CD4-positive, alpha-beta T cell treated with Interferon alpha-2 for 1 hour (primary cell): ENCODE measurements around the gene ERI3.

Source experiments
- DNase-seq, 2 donors: peaks; one replicate each; pipeline ENCODE4 v3.0.0-alpha.2; 2020 to 2022

Gene ERI3

GRCh38 chr1:44354840-44355581 lies at the start of gene ERI3:
Gene ERI3 (minus strand): TSS chr1:44355257. CDS start chr1:44355026, 231 bp downstream.
- DNase-seq, result peak; percentile 96 to 97

GRCh38 chr1:44401256-44402228 lies 46.5 kb upstream of the ERI3 start:
- DNase-seq, result no peak

GRCh38 chr1:44390277-44390676 lies 35.2 kb upstream of the ERI3 start:
- no peak for DNase-seq

- DNase-seq, result no peak
Observed at GRCh38 chr1:44389437-44389836, 34.4 kb upstream of the ERI3 start.

- no peak for DNase-seq
Observed at GRCh38 chr1:44388551-44388950, 33.5 kb upstream of the ERI3 start.

GRCh38 chr1:44380666-44381177 lies 25.7 kb upstream of the ERI3 start:
- no peak for DNase-seq

GRCh38 chr1:44377925-44378784 lies 23.1 kb upstream of the ERI3 start:
- DNase-seq, result peak; percentile 44 to 49

GRCh38 chr1:44375547-44375946 lies 20.5 kb upstream of the ERI3 start:
- no peak for DNase-seq

GRCh38 chr1:44371206-44371605 lies 16.1 kb upstream of the ERI3 start:
- no peak for DNase-seq

GRCh38 chr1:44368471-44369151 lies 13.6 kb upstream of the ERI3 start:
- DNase-seq, result no peak

GRCh38 chr1:44367944-44368343 lies 12.9 kb upstream of the ERI3 start:
- no peak for DNase-seq

GRCh38 chr1:44366371-44366975 lies 11.4 kb upstream of the ERI3 start:
- DNase-seq, result no peak

GRCh38 chr1:44361478-44361877 lies 6.4 kb upstream of the ERI3 start:
- no peak for DNase-seq

GRCh38 chr1:44359234-44359935 lies 4.3 kb upstream of the ERI3 start:
- no peak for DNase-seq

GRCh38 chr1:44357710-44358109 lies 2.7 kb upstream of the ERI3 start:
- DNase-seq, result no peak

GRCh38 chr1:44355582-44356305 lies 687 bp upstream of the ERI3 start:
- no peak for DNase-seq

GRCh38 chr1:44354268-44354839 lies 703 bp downstream of the ERI3 start:
- no peak for DNase-seq

GRCh38 chr1:44353604-44354003 lies 1.5 kb downstream of the ERI3 start:
- DNase-seq, result no peak

GRCh38 chr1:44351289-44351688 lies 3.8 kb downstream of the ERI3 start:
- no peak for DNase-seq

GRCh38 chr1:44348061-44348485 lies 7.0 kb downstream of the ERI3 start:
- no peak for DNase-seq
